Measurements from ENCODE around the gene FAM107A. TPM values are rescaled to one million over a fixed set of nuclear protein-coding genes. Genes with fewer than 3 reads are reported as not detected.

Gene FAM107A
- total RNA-seq, 4 donors from 2014 or later: 62.3 to 137 (median 83.3) TPM

DNA sequence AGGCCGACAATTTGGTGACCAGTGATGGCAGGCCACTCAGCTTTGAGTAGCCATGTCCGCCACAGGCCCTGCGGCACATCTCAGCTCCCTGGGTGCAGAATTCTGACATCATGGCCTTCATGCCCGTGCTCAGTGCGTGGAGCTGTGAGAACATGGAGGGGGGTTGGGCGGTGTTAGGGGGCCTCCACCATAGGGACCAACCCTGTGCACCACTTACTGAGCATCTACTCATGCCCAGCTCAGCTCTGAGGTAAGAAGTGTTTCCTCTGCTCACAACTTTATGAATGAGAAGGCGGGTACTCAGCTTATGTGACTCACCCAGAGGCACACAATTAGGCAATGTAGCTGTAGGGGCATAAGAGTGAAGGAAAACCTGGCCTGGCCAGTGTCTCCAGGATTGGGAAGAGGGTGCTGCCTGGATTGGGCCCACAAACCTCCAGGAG is 50.7 kb downstream of the FAM107A start:
- intact Hi-C loops (cut with DNase I): no loop called here
- 84 to 86% methylated on average over 6 of the region's 7 CpGs for WGBS, 2 donors
- DNase-seq: no peak

DNA sequence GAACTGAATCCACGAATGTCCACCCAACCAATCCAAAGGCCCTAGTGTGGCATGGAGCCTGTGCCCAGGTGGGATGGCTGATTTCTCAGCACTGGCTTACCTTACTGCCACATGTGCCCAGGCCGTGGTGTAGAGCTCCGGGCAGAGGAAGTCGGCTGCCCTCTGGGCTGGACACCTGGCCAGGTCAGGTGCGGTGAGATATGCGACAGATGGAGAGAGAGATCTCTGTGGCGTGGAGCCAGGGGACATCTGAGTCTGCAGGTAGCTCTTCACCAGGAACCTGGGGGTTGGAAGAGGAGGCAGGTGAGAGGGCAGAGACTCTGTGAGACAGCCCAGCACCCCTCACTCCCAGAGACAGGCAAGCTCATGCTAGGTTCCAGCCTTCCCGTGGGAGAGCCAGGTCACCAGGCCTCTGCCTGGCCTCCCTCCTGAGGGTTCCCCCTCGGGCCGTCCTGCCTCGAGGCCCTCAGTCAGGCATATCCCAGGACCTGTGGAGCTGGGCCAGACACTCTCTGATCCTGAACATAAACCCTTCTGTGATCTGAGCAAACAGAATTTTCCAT is 52.8 kb downstream of the FAM107A start:
- H3K27me3 ChIP-seq: no peaks in the 10 kb centered on the region
- 88 to 96% methylated on average over 10 to 11 of the region's 11 CpGs for WGBS, 2 donors
- no peak for TF ChIP-seq POLR2A (IDR thresholded peaks at IDR 0.05)
- no peak for TF ChIP-seq CTCF (IDR thresholded peaks at IDR 0.05)
- peaks cover 14 to 28% of the 10 kb centered on the region in 2 donors for H3K36me3 ChIP-seq
- intact Hi-C loops (cut with DNase I): no loop called here
- DNase-seq: no peak
- H3K9me3 ChIP-seq: no peaks in the 10 kb centered on the region
- H3K27ac ChIP-seq: no peak overlapping the region
- H3K4me1 ChIP-seq: peaks cover 7 to 13% of the 10 kb centered on the region in 2 donors
- no peak overlapping the region for H3K4me3 ChIP-seq (replicated peaks in 1 of 3)

More for the DNA sequence above, 50.7 kb downstream of the FAM107A start:
- peaks cover 7 to 14% of the 10 kb centered on the region in 2 donors for H3K4me1 ChIP-seq
- H3K9me3 ChIP-seq: no peaks in the 10 kb centered on the region
- TF ChIP-seq POLR2A (IDR thresholded peaks at IDR 0.05) (no peak), CTCF (IDR thresholded peaks at IDR 0.05) (no peak)
- no peak overlapping the region for H3K4me3 ChIP-seq (replicated peaks in 1 of 3)
- H3K27me3 ChIP-seq: no peaks in the 10 kb centered on the region
- peaks cover 18 to 26% of the 10 kb centered on the region in 2 donors for H3K36me3 ChIP-seq
- H3K27ac ChIP-seq: no peak overlapping the region

DNA sequence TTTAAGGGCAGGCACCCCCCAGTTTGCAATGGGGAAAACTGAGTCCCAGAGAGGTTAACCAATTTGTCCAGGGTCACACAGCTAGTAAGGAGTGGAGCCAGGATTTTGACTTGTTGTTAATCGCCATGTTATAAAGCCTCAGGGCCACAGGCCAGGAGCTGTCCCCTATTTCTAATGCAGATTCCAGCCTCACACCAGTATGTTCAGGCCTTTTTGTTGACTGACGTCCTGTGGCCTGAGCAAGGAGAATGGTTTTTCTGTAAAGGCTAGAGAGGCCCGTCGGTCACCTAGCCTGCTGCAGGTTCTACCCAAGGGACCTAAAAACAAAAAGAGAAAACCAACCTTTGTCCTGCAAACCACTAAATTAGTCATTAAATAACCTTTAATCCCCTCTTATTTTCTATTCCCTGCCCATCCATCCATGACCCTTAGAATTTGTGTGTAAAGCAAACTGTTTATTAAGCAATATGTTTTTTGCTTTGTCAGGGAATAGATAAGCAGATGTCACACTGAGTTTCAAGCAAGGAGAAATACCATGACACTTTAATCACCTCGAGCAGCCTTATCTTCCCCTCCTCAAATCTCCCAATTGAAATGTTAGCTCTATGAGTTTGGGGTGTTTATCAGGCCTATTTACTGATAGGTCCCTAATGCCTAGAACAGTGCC is 54.3 kb downstream of the FAM107A start:
- Histone ChIP-seq H3K27ac (no peak overlapping the region), H3K4me1 (no peaks in the 10 kb centered on the region)
- 80 to 84% methylated on average over 5 of the region's 5 CpGs for WGBS, 2 donors

DNA sequence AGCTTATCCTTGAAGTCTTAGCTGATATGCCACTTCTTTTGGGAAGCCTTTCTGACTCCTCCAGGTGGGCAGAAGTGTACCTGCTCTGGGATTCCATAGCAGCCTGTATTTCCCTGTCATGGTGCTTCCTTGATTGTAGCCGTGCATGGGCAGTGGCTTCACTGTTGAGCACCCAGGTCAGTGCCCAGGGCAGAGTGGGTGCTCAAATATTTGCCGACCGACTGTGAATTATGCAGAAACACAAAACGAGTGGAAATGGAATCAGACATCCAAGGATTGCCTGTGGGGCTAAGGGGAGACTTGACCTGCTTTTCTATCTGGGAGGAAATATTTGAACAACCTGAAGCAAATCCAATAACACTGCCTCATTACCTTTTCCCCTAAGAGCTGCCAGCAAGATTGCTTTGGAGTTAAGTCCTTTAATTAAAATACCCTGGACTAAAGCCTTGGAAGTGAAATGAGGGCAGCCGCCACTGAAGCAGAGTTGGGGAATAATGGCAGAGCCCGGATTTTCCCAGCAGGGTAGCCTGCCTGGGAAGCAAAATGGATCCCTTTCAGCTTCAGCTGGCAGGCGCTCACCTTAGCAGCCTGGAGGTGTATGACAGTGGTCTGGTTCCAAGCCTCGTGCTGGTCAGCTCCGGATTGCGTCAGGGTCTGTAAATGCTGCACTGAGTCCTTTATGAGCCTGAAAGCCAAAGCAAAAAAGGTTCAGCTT is 55.1 kb downstream of the FAM107A start:
- intact Hi-C loops (cut with DNase I): no loop called here
- Histone ChIP-seq H3K27me3 (no peaks in the 10 kb centered on the region), H3K4me1 (no peaks in the 10 kb centered on the region), H3K27ac (no peak overlapping the region), H3K36me3 (peaks cover 14 to 29% of the 10 kb centered on the region in 2 donors), H3K4me3 (replicated peaks in 1 of 3) (no peak overlapping the region), H3K9me3 (no peaks in the 10 kb centered on the region)
- no peak for DNase-seq
- WGBS, 2 donors: 77 to 80% methylated on average over 10 of the region's 10 CpGs
- TF ChIP-seq CTCF (IDR thresholded peaks at IDR 0.05) (no peak), POLR2A (IDR thresholded peaks at IDR 0.05) (no peak)

More for the DNA sequence above, 54.3 kb downstream of the FAM107A start:
- no peak for DNase-seq
- TF ChIP-seq CTCF (IDR thresholded peaks at IDR 0.05): no peak
- no peak for TF ChIP-seq POLR2A (IDR thresholded peaks at IDR 0.05)
- Histone ChIP-seq H3K36me3 (peaks cover 14 to 29% of the 10 kb centered on the region in 2 donors), H3K4me3 (replicated peaks in 1 of 3) (no peak overlapping the region), H3K9me3 (no peaks in the 10 kb centered on the region), H3K27me3 (no peaks in the 10 kb centered on the region)
- intact Hi-C loops (cut with DNase I): no loop called here

DNA sequence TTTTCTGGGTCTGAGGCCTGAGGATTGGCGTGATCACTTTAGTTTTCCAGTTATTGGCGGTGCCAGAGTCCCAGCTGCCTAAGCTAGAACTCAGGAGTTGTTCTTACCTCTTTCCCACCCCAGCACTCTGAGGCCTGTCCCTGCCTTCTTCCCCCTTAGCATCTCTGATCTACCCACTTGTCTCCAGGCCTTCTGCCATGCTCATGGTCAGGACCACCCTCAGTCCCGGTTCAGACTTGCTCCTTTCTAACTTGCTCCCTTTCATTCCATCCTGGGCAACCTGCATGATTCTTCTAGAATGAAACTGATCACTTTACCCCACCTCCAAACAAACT is 55.9 kb downstream of the FAM107A start:
- 92 to 96% methylated on average over 3 of the region's 3 CpGs for WGBS, 2 donors
- Histone ChIP-seq H3K27me3 (no peaks in the 10 kb centered on the region), H3K4me3 (replicated peaks in 1 of 3) (no peak overlapping the region), H3K4me1 (no peaks in the 10 kb centered on the region), H3K36me3 (peaks cover 14 to 32% of the 10 kb centered on the region in 2 donors), H3K27ac (no peak overlapping the region), H3K9me3 (no peaks in the 10 kb centered on the region)
- no peak for DNase-seq
- intact Hi-C loops (cut with DNase I): no loop called here
- TF ChIP-seq POLR2A (IDR thresholded peaks at IDR 0.05) (no peak), CTCF (IDR thresholded peaks at IDR 0.05) (no peak)

Measured in thyroid gland (tissue), 4 donors.